Activated CD8-positive, alpha-beta memory T cell treated with anti-CD3 and anti-CD28 coated beads, Interleukin-2, amount 50 U/mL, for 4 hours (primary cell): Measurements from ENCODE around the gene ALKBH4.
"Not testable (repeated sequence)": the region's sequence is repeated elsewhere in the genome, so short reads cannot be mapped to it uniquely, and the experiment has no call there.

ENCODE experiments used
- DNase-seq: peaks from one replicate; pipeline ENCODE4 v3.0.0-alpha.2; 2020

ALKBH4 gene

GRCh38 chr7:102426268-102427018 is 38.2 kb downstream of the ALKBH4 start:
- DNase-seq = peak; percentile 72

DNA sequence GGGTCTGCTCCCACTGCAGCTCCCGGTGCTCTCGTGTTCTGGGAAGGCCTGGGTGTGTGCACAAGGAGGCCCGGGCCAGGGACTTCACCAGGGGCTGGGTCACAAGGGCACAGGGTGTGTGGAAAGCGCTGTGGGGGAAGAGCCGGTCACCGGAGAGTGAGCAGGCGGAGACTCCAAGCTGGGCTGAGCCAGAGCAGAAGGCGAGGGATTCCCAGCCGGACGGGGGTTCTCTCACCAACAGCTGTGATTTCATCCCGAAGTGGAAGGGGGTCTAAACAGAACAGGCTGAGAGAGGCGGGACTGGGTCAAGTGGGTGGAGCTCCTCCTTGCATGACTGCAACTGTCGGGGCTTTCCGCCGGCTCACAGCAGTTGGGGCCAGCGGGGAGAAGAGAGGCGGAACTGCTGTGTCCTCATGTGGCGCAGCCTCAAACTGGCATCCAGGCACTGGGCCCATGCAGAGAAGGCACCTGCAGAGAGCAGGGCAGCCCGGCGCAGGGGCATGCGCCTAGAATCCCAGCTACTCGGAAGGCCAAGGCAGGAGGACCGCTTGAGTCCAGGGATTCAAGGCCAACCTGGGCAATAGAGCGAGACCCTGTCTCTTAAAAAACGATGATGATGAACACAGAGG is 38.9 kb downstream of the ALKBH4 start:
- peak; percentile 82 for DNase-seq

DNA sequence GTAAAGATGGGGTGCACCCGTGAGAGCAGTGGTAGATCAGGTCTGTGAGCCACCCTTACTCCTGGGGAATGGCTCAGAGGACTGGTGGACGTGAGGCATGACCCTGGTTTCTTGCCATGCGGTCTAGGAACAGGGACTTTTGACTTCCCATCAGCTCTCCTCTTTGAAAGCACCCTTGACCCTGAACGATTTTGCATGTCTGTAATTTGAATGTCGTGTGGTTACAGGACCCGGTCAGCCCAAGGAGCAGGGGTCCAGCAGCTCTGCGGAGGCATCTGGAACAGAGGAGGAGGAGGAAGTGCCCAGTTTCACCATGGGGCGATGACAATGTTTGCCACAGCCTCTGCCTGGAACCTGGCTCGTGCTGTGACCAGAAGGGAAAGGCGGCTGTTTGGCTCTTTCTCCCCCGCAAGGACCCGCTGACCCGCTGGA is 39.9 kb downstream of the ALKBH4 start:
- no peak for DNase-seq

GRCh38 chr7:102424129-102424551 is 40.5 kb downstream of the ALKBH4 start:
- no peak for DNase-seq

GRCh38 chr7:102421706-102422240 is 42.9 kb downstream of the ALKBH4 start:
- no peak for DNase-seq

GRCh38 chr7:102418592-102418991 is 46.1 kb downstream of the ALKBH4 start:
- no peak for DNase-seq

DNA sequence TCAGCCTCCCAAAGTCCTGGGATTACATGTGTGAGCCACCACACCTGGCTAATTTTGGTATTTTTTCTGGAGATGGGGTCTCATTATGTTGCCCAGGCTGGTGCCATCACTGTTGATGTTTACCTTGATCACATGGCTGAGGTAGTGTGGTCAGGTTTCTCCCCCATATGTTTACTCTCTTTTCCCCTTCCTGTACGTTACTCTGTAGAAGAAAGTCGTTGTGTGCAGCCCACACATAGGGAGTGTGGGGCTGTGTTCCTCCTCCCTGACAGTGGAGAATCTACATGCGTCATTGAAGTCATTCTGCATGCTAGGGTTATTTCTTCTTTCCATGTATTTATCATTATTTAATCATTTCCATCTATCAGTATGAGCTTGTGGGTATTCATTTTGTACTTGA is 47.6 kb downstream of the ALKBH4 start:
- no peak for DNase-seq

GRCh38 chr7:102416406-102416805 is 48.3 kb downstream of the ALKBH4 start:
- no peak for DNase-seq

- DNase-seq = peak; percentile 51
Measured at GRCh38 chr7:102415685-102416225, 48.9 kb downstream of the ALKBH4 start.

DNA sequence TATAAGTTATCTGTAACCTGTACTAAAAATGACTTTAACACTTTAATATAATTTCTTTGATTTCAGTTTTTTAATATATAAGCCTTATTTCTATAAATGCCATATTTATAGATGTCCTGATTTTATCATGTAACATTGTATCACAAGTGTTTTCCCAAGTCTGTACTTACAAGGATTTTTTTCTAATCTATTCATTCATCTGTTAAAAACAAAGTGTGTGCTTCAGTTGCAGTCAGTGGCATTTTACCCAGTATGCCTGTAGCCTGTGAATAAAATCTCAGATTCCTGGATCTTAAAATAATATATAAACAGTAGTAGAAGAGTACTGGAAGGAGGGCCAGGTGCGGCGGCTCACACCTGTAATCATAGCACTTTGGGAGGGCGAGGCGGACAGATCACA is 51.1 kb downstream of the ALKBH4 start:
- no peak for DNase-seq

GRCh38 chr7:102413091-102413490 is 51.6 kb downstream of the ALKBH4 start:
- DNase-seq = no peak

- DNase-seq = peak; percentile 48
Measured at GRCh38 chr7:102412548-102412947, 52.1 kb downstream of the ALKBH4 start.

DNA sequence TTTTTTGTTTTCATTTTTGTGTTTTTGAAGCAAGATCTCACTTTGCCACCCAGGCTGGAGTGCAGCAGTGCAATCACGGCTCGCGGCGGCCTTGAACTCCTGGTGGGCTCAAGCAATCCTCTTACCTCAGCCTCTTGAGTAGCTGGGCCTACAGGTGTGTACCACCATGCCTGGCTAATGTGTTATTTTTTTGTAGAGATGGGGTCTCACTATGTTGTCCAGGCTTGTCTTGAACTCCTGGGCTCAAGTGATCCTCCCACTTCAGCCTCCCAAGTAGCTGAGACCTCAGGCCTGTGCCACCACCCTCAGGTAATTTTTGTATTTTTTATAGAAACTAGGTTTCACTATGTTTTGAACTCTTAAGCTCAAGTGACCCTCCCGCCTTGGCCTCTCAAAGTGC is 53.7 kb downstream of the ALKBH4 start:
- no peak for DNase-seq

DNA sequence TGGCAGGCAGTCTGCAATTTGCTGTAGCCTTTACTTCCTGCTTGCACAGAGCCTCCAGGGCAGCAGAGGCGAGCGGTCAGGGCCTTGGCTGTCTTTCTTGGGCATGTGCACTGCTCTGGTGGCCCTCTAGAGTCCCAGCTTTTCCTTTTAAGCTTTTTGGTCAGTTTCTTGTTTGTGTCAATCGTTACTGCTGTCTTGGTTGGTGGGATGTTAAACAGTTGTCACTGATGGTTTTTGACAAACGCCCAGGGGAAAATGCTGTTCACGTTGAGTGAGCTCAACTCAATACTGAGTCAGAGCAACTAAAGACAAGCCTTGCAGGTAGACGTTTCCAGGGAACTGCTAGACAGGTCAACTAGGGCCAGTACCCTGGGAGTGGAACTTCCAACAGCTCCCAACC is 54.5 kb downstream of the ALKBH4 start:
- no peak for DNase-seq

- no peak for DNase-seq
Measured at GRCh38 chr7:102409340-102409739, 55.3 kb downstream of the ALKBH4 start.

DNA sequence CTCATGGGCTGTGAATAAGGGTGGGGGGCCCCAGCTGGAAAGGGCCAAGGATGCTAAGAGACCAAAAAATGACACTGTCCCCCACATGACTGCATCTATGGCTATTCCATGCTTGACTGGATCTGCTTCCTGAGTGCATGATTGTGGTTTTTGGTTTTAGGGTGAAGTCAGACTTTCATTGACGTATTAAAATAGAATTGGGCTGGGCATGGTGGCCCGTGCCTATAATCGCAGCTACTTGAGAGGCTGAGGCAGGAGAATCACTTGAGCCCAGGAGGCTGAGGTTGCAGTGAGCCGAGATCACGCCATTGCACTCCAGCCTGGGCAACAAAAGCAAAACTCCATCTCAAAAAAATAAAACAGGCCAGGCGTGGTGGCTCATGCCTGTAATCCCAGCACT is 56.1 kb downstream of the ALKBH4 start:
- DNase-seq = not testable (repeated sequence)

- no peak for DNase-seq
Measured at GRCh38 chr7:102407910-102408309, 56.8 kb downstream of the ALKBH4 start.
